GM12891 (cell line): ENCODE results near the gene IP6K3.

Experiments used
- DNase-seq: peaks from one replicate; pipeline ENCODE4 v3.0.0; 2011; ENCODE audit warnings: low spot score; ENCODE audit not compliant: insufficient read length
- FAIRE-seq: peaks from 2 replicates; lab custom pipeline; 2011; peaks lifted over from hg19 to GRCh38; lab: Jason Lieb, UNC
- PAX5 ChIP-seq: IDR thresholded peaks from 2 replicates; pipeline ENCODE4 v1.6.1; 2011; ENCODE audit warnings: low read length, moderate library complexity, mild to moderate bottlenecking; ENCODE audit not compliant: insufficient read depth, severe bottlenecking
- POLR2A ChIP-seq: IDR thresholded peaks from 2 replicates; pipeline ENCODE4 v1.6.1; 2011; ENCODE audit warnings: low read depth, low read length, control low read depth
- POLR2AphosphoS5 ChIP-seq: IDR thresholded peaks from 2 replicates; pipeline ENCODE4 v1.6.1; 2011; ENCODE audit warnings: low read depth, low read length, control low read depth
- POU2F2 ChIP-seq: IDR thresholded peaks from 2 replicates; pipeline ENCODE4 v1.6.1; 2011; ENCODE audit warnings: low read depth, mild to moderate bottlenecking, control low read depth, low read length, moderate library complexity
- SPI1 ChIP-seq: IDR thresholded peaks from 2 replicates; pipeline ENCODE4 v1.6.1; 2011; ENCODE audit warnings: low read depth, low read length, control low read depth
- TAF1 ChIP-seq: IDR thresholded peaks from 2 replicates; pipeline ENCODE4 v1.6.1; 2011; ENCODE audit warnings: low read depth, low read length, control low read depth

Gene IP6K3

GRCh38 chr6:33751771-33752645, 5.3 kb upstream of the IP6K3 start:
- no peak for DNase-seq

GRCh38 chr6:33750244-33750991, 3.7 kb upstream of the IP6K3 start:
- FAIRE-seq: no peak
- TF ChIP-seq POLR2A (no peak), PAX5 (no peak), SPI1 (no peak), POLR2AphosphoS5 (no peak), TAF1 (no peak), POU2F2 (no peak)
- DNase-seq: no peak

More at GRCh38 chr6:33751771-33752645, 5.3 kb upstream of the IP6K3 start:
- peak; percentile 52 for FAIRE-seq
- no peak for TF ChIP-seq POLR2A
- no peak for TF ChIP-seq SPI1
- TF ChIP-seq PAX5: no peak
- no peak for TF ChIP-seq TAF1
- TF ChIP-seq POLR2AphosphoS5: no peak
- TF ChIP-seq POU2F2: no peak

GRCh38 chr6:33749401-33749800, 2.7 kb upstream of the IP6K3 start:
- DNase-seq (no peak), FAIRE-seq (no peak)
- TF ChIP-seq POLR2AphosphoS5 (no peak), POLR2A (no peak), TAF1 (no peak), SPI1 (no peak), PAX5 (no peak), POU2F2 (no peak)

GRCh38 chr6:33748841-33749240, 2.1 kb upstream of the IP6K3 start:
- FAIRE-seq (no peak), DNase-seq (no peak)
- TF ChIP-seq TAF1: no peak
- no peak for TF ChIP-seq SPI1
- no peak for TF ChIP-seq POU2F2
- TF ChIP-seq POLR2AphosphoS5: no peak

GRCh38 chr6:33747823-33748222, 1.1 kb upstream of the IP6K3 start:
- DNase-seq (no peak), FAIRE-seq (no peak)
- no peak for TF ChIP-seq POLR2AphosphoS5
- no peak for TF ChIP-seq PAX5
- TF ChIP-seq TAF1: no peak
- no peak for TF ChIP-seq POU2F2

GRCh38 chr6:33746036-33746600, 587 bp downstream of the IP6K3 start:
- no peak for FAIRE-seq
- DNase-seq: no peak
- TF ChIP-seq POLR2A: no peak

GRCh38 chr6:33745548-33745947, 1.2 kb downstream of the IP6K3 start:
- no peak for TF ChIP-seq PAX5
- TF ChIP-seq SPI1: no peak
- TF ChIP-seq POU2F2: no peak
- no peak for TF ChIP-seq POLR2AphosphoS5
- TF ChIP-seq POLR2A: no peak
- TF ChIP-seq TAF1: no peak
- DNase-seq (no peak), FAIRE-seq (no peak)

- DNase-seq: no peak
- no peak for FAIRE-seq
- no peak for TF ChIP-seq POLR2AphosphoS5
These were observed 1.7 kb downstream of the IP6K3 start for GRCh38 chr6:33744895-33745546.

GRCh38 chr6:33744001-33744848, 2.5 kb downstream of the IP6K3 start:
- DNase-seq (peak; percentile 85), FAIRE-seq (peak; percentile 98)
- TF ChIP-seq POLR2A (no peak), POLR2AphosphoS5 (no peak), SPI1 (no peak), PAX5 (no peak)
